Stimulated activated CD8-positive, alpha-beta memory T cell treated with anti-CD3 and anti-CD28 coated beads, Interleukin-12 subunit alpha, Interleukin-12 subunit beta, amount 100 ng/mL, for 1 hour (primary cell): ENCODE results near the gene UVRAG.

Source experiments
- DNase-seq: peaks from one replicate; pipeline ENCODE4 v3.0.0-alpha.2; 2020; ENCODE audit warnings: low read depth

The UVRAG gene

DNA sequence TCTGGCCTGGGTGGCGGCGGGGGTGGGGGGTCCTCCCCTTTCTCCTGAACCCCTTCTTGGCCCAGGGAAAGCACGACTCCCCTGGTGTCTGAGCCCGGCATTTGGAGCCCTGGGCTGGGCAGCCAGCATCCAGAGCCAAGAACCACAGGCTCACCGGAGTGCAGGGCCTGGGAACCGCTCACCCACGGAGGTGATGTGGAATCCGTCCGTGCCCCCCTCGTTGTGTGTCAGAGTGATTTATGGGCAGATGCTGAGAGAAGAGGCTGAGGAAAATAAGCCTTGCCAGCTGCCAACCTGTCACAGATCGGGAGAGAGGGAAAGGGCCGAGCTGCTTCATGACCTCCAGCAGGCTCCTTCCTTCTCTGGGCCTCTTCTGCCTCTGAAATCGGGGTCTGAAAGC is 357.6 kb downstream of the UVRAG start:
- DNase-seq = no peak

DNA sequence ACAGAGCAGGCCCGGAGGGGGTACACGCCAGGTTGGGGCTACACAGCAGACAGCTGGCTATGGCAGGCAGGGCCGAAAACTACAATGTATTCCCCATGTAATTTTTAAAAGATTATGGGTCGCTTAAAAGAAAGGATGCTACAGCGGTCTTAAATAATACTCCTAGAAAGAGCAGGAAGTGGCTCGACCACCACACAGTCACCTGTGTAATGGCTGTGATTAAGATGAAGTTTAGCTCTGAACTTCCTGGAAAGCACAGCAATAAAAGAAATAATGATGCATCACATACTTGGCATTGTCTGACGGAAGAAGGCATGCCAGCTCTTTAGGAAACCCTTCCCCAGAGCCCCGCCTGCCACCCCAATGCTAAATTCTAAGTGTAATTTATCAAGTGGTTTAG is 358.7 kb downstream of the UVRAG start:
- DNase-seq = no peak

DNA sequence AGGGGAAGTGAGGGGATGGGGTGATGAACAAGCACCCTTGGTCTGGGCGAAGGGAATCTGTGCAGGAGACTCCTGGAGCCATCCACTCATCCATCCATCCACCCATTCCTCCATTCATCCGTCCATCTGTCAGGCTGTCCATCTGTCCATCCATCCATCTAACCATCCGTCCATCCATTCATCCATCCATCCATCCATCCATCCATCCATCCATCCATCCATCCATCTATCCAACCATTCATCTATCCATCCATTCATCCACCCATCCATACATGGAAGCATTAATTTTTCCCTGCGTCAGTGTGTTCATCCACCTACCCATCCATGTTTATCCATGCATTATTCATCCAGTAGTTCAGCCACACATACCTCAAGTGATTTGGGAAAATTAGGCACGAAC is 359.3 kb downstream of the UVRAG start:
- DNase-seq = no peak

DNA sequence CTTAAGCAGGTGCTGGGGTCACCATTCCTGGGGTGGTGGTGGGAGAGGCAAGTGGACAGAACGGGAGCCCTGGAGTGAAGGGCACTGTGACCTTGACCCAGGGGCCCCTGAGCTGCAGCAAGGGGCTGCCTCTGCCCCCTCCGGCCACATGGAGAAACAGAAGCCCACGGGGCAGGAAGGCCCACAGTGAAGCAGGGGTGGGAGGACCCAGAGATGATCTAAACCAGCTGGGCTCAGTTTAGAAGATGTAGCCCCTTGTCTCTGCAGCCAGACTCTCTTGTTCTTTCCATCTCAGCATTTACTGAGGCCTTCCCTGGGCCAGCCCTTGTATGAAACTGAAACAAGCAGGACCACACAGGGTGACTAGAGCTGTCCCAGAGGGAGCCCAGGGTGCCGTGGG is 360.8 kb downstream of the UVRAG start:
- no peak for DNase-seq

DNA sequence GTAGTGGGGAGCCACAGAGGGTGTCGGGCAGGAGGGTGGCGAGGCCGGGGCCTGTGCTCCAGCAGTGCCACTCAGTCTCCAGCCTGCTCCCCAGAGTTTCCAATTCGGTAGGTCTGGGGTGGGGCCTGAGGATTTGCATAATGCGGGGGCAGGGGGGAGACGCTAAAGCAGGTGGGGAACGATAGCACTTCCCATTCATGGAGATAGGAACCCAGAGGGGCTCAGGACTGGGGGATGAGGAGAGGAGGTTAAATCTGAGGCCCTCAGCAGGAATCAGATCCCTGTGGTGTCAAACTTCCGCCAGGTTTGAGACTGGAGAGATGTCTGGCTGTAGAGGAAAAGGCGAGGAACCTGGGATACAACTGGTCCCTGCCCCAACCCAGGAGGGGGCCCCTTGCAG is 361.5 kb downstream of the UVRAG start:
- DNase-seq = no peak

DNA sequence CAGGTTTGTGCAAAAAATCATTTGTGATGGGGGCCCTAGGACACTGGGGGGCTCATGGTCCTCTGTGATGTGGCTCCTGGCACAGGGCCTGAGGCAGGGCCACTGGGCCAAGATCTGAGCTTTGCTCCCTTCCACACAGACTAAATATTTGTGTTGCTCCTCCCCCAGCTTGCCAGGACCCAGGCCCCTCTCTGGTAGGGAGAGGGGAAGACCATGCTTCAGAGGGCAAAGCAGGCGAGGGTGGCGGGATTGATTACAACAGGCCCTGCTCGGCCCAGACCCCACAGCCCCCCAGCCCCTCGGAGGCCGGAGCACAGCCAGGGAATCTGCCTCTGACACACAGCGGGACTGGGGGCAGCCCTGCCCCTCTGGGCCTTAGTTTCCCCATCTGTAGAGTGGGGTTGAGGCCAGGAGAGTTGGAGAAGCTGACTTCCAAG is 362.3 kb downstream of the UVRAG start:
- DNase-seq = no peak

DNA sequence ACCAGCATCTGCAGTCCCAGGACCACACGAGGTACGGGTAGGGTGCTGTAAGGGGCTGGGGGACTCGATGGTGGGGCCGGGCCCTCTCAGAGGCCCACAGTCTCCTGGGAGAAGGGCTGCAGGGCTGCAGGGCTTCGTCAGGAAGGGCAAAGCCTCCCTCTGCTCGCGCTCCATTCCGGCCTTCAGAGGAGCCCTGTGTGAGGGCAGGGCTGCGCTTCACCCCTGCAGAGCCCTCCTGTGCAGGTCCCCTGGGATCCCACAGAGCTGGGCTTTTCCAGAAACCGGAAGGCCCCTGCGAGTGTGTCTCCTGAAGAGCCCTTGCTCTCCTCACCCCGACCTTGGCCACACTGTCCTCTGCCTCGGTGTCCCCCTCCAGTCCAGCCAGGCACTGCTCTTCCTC is 364.1 kb downstream of the UVRAG start:
- no peak for DNase-seq

DNA sequence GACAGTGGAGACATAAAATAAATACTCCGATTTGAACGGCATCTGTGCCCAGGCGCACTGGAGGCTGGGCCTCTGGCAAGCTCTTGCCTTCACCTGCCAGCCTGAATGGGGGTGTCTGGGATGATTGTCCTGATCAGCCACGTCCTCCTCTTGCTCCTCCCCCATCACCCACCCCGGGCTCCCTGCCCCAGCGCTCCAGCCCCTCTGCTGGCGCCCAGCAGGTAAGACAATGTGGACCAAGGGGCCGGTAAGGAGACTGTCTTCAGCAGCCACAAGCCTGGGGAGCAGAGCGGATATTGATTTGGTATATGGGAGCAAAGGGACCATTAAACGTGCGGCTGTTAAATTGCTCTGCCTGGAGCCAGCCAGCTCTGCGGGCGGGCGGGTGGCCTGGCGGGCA is 366.4 kb downstream of the UVRAG start:
- no peak for DNase-seq

DNA sequence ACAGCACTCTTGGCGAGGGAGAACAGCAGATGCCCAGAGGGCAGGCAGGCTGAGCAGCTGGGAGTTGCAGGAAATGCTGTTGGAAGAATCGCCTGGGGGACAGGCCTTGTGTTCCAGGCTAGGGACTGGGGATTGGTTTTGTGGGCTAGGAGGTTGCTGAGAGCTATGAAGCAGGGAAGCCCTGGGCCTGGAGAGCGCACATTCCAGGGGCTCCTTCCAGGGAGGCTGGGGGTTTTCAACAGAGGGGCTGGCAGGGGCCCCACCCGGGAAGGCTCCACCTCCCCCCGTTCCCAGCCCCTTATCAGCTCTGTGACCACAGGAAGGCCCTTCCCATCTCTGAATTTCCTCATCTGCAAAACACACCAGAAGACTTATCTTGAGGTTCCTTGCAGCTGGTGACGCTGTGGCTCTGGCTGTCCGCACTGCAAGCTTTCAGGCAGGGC is 369.6 kb downstream of the UVRAG start:
- DNase-seq = no peak

DNA sequence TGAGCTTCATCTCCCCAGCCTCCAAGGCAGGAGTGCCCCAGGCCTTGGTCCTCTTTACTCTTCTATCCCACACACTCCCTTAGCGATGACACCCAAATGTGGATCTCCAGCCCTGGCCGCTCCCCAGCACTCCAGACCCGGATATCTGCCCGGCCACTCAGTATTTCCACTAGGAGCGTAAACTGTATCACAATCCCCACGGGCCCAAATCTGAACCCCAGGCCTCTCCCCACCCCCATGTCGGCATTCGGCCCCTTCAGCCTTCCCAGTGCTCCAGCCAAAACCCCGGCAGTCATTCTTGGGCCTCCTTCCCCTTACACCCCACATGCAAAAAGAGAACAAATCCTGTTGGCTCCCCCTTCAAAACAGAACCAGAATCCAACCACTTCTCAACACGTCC is 370.5 kb downstream of the UVRAG start:
- DNase-seq = no peak

DNA sequence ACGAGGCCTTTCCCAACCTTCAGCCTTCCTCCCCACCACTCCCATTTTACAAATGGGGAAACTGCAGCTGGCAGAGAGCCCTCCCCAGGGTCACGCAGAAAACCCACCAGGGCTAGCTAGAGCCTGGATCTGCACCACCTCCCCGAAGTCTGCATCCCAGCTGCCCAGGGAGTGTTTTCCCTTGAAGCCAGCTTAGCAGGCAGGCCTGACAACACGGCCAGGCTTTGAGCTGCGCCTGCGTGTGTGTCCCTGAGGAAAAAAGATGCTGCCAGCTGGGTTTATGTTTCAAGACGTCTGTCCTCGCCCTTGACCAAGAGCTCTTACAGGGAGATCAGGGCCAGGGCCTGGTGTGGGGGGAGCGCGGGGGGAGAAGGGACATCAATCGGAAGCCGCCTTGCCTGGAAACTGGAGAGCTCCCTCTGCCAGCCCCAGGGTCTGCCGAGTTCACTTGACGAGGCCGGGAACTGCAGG is 371.0 kb downstream of the UVRAG start:
- no peak for DNase-seq

DNA sequence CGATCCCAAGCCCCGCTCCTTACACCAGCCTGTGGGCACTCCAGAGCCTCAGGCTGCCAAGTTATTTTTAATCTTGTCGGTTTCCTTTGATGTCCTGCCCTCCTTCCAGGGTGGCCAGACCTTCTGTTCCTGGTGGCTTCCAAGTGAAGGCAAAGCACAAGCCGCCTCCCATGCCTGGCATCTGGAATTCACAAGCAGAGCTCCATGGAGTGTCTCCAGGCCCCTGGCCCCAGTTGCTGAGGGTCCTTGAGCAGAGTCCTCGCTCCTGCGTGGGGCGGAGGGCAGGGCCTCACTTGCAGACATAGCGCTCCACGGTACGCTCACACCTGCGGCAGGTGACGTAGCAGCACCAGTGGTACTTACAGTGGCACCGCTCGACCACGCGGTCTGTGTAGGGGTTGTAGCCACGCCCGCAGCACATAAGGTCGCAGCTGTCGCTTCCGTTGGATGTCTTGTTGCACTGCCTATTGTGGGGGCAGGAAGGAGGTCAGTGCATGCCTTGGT is 371.8 kb downstream of the UVRAG start:
- DNase-seq = no peak

DNA sequence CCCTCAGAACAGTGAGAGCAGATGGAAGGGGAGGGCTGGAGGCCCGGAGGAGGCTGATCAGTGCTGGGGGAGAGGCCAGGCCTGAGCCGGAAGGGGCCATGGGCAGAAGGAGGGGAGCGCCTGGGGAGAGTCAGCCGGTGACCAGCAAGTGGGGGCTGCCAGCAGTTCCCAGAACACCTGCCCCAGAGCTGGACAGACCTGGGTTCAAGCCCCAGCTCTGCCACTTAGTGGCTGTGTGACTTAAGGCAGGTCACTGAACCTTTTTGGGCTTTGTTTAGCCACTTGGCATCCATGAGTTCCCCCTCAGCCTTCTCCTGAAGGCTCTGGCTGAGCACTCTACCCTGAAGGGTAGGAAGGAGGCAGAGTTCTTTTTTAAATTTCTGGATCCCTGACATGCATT is 373.9 kb downstream of the UVRAG start:
- no peak for DNase-seq

DNA sequence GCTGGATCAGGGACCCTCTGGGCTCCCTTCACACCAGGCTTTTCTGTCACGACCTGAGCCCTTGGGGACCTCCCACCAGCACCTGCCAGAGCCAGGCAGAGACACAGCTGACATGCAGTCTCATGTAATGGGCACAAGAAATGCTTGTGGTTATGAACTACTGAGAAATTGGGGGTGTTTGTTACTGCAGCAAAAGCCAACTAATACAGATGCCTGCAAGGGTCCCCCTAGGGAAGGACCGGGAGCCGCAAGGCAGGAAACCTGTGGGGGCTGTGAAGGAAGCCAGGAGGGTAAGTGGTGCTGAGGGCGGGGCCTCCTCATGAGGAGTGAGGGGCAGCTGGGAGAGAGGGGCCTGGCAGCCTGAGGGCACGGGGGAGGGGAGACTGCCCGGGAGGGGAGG is 374.7 kb downstream of the UVRAG start:
- no peak for DNase-seq

DNA sequence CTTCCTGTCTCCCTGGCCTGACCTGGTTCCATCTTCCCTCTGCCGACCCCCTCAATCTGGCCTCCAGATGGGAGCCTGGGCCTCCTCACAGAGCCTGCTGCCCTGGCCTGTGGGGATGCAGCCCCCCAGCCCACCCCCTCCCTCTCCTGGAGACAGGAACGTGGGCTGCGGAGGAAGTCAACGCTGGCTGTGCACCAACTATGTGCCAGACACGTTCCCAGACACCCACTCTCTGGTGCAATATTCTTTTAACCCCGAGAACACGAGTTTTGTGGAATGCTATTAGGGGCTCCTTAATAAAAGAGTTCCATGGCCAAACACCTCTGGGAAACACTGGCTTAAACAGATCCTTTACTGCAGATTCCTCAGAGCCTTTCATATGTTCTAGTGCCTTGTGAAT is 375.4 kb downstream of the UVRAG start:
- DNase-seq = no peak
